Measurements from ENCODE around the gene OR10H5.

Gene OR10H5

GRCh38 chr19:15850385-15850784 is 62.9 kb downstream of the OR10H5 start:
- no peak for DNase-seq
